ENCODE data around the gene HBS1L.

DNA sequence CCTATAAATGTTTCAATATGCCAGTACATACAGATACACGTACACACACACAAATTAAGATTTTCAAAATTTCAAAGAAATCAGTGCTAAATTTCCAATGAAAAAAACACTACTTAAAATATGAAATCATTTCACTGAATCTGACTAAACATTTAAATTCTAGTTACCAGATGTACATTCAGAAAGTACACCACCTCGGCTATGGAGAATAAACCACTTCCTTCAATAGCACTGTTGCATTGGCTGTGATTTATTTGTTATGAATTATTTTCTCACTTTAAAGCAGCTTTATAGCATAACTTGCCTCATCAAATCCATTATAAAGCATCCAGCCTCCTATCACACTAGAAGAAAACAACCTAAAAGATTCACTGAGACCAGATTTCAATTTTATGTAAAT lies 36.6 kb downstream of the HBS1L start:
- TF ChIP-seq, protein P1, sequence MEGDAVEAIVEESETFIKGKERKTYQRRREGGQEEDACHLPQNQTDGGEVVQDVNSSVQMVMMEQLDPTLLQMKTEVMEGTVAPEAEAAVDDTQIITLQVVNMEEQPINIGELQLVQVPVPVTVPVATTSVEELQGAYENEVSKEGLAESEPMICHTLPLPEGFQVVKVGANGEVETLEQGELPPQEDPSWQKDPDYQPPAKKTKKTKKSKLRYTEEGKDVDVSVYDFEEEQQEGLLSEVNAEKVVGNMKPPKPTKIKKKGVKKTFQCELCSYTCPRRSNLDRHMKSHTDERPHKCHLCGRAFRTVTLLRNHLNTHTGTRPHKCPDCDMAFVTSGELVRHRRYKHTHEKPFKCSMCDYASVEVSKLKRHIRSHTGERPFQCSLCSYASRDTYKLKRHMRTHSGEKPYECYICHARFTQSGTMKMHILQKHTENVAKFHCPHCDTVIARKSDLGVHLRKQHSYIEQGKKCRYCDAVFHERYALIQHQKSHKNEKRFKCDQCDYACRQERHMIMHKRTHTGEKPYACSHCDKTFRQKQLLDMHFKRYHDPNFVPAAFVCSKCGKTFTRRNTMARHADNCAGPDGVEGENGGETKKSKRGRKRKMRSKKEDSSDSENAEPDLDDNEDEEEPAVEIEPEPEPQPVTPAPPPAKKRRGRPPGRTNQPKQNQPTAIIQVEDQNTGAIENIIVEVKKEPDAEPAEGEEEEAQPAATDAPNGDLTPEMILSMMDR (IDR thresholded peaks at IDR 0.05), result no peak
- TF ChIP-seq POLR2AphosphoS5 (IDR thresholded peaks at IDR 0.05; ENCODE audit: insufficient read depth in 1 of 2, low read depth in 1 of 2) (no peak), POLR2A (IDR thresholded peaks at IDR 0.05) (no peak)
